ENCODE data around the gene NOTCH1.

GRCh38 chr9:136552117-136552703, 6.4 kb upstream of the NOTCH1 start:
- TF ChIP-seq CTCF (conservative IDR thresholded peaks at IDR 0.05; ENCODE audit: low read depth, low read length) (no peak), POLR2A (IDR thresholded peaks at IDR 0.05; ENCODE audit: low read depth, low read length) (no peak), NFE2L2 (IDR thresholded peaks at IDR 0.05; ENCODE audit: low read depth, low read length) (no peak), MAFK (IDR thresholded peaks at IDR 0.05; ENCODE audit: low read depth, low read length) (no peak), RAD21 (IDR thresholded peaks at IDR 0.05; ENCODE audit: low read length) (no peak), ELK1 (IDR thresholded peaks at IDR 0.05; ENCODE audit: borderline replicate concordance, low read depth, low read length) (no peak), USF2 (IDR thresholded peaks at IDR 0.05; ENCODE audit: low read depth, low read length) (no peak), RCOR1 (IDR thresholded peaks at IDR 0.05; ENCODE audit: insufficient replicate concordance, low read length) (no peak), BHLHE40 (IDR thresholded peaks at IDR 0.05; ENCODE audit: low read depth, low read length) (no peak), RFX5 (IDR thresholded peaks at IDR 0.05; ENCODE audit: low read depth, low read length) (no peak)

All from IMR-90 (cell line).